ENCODE results near the gene CDC42EP4. TPM values are rescaled to one million over a fixed set of nuclear protein-coding genes. Genes with fewer than 3 reads are reported as not detected.

The CDC42EP4 gene
- total RNA-seq, 2 donors from 2014 or later, result 73.8 to 134 TPM

DNA sequence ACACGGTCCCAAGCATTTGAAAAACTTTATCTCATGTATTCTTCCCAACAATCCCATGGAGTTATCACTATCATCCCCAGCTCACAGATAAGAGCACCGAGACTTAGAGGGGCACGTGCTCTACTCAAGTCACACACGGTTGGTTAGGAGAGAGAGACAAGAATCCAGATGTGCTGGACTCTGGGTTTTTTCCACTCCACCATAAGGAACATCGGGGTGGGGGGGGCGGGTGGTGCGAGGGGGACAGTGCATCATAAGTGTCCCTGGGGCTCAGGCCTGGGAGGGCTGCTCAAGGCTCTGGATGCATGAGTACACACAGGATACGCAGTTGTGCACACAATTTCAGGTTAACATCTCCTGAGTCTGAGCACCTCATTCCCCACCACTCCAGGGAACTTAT lies 7.4 kb downstream of the CDC42EP4 start:
- no peaks in the 10 kb centered on the region for H3K36me3 ChIP-seq
- ATAC-seq (ENCODE audit: insufficient number of reproducible peaks, low FRiP score, low read depth) (no peak), DNase-seq (ENCODE audit: low spot score) (no peak)
- H3K4me1 ChIP-seq (ENCODE audit: control insufficient read depth in 1 of 2, low read depth in 2 of 2), result peaks cover 49 to 89% of the 10 kb centered on the region in 2 donors
- no peak for TF ChIP-seq CTCF (IDR thresholded peaks at IDR 0.05)
- H3K9me3 ChIP-seq, result no peaks in the 10 kb centered on the region
- no peaks in the 10 kb centered on the region for H3K27me3 ChIP-seq (replicated peaks; ENCODE audit: insufficient read depth)
- peak overlapping the region; percentile 67 for H3K4me3 ChIP-seq
- peak overlapping the region; percentile 98 to 99 for H3K27ac ChIP-seq

DNA sequence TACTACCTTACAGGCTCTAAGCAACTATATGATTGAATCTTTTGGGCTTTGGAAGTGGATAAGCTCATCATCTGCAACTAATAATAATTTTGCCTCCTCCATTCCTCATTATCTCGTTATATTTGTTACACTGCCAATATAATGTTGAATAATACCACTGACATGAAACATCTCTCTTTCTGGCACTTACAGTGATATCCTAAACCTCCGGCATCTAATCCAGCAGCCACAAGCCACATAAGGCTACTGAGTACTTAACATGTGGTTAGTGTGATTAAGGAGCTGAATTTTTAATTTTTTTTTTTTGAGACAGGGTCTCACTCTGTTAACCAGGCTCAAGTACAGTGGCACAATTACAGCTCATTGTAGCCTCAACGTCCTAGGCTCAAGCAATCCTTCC lies 9.6 kb downstream of the CDC42EP4 start:
- H3K27me3 ChIP-seq (replicated peaks; ENCODE audit: insufficient read depth), result no peaks in the 10 kb centered on the region
- H3K9me3 ChIP-seq, result no peaks in the 10 kb centered on the region
- DNase-seq (ENCODE audit: low spot score) (no peak), ATAC-seq (ENCODE audit: insufficient number of reproducible peaks, low FRiP score, low read depth) (no peak)
- no peaks in the 10 kb centered on the region for H3K36me3 ChIP-seq
- H3K27ac ChIP-seq, result no peak overlapping the region
- H3K4me1 ChIP-seq (ENCODE audit: control insufficient read depth in 1 of 2, low read depth in 2 of 2), result peaks cover 36 to 81% of the 10 kb centered on the region in 2 donors
- H3K4me3 ChIP-seq, result no peak overlapping the region
- no peak for TF ChIP-seq CTCF (IDR thresholded peaks at IDR 0.05)

DNA sequence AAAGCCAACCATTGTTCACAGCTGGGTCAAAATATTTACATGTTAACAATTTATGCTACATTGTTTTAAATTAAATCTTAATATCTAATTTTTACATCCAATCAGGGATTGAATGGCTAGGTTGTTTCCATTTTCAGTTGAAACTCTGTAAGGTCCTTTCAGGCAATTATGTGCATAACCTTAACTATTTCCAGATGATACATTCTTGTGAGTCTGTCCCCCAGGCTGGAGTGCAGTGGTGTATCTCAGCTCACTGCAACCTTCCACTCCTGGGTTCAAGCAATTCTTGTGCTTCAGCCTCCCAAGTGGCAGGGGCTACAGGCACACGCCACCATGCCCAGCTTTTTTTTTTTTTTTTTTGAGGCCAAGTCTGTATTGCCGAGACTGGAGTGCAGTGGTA lies 10.4 kb downstream of the CDC42EP4 start:
- no peak overlapping the region for H3K27ac ChIP-seq
- ATAC-seq (ENCODE audit: insufficient number of reproducible peaks, low FRiP score, low read depth) (no peak), DNase-seq (ENCODE audit: low spot score) (no peak)
- no peak for TF ChIP-seq CTCF (IDR thresholded peaks at IDR 0.05)
- peaks cover 28 to 73% of the 10 kb centered on the region in 2 donors for H3K4me1 ChIP-seq (ENCODE audit: control insufficient read depth in 1 of 2, low read depth in 2 of 2)
- no peaks in the 10 kb centered on the region for H3K27me3 ChIP-seq (replicated peaks; ENCODE audit: insufficient read depth)
- H3K4me3 ChIP-seq, result no peak overlapping the region
- H3K9me3 ChIP-seq, result no peaks in the 10 kb centered on the region
- no peaks in the 10 kb centered on the region for H3K36me3 ChIP-seq

DNA sequence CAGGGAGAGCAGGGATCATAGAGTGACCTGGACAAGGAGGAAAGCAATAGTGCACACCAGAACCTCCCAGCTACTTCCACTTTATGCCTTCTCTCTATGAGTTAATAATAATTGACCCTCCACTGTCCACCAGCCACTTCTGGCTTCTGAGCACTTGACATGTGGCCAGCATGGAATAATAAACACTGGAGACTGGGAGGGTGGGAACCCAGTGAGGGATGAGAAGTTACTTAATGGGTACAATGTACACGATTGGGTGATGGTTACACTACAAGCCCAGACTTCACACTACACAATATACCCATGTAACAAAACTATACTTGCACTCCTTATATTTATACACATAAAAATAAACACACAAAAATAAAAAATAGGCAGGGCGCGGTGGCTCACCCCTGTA lies 11.4 kb downstream of the CDC42EP4 start:
- H3K4me1 ChIP-seq (ENCODE audit: control insufficient read depth in 1 of 2, low read depth in 2 of 2), result peaks cover 21 to 66% of the 10 kb centered on the region in 2 donors
- ATAC-seq (ENCODE audit: insufficient number of reproducible peaks, low FRiP score, low read depth), result no peak

More for the DNA sequence above, 11.4 kb downstream of the CDC42EP4 start:
- TF ChIP-seq CTCF (IDR thresholded peaks at IDR 0.05), result no peak
- H3K27me3 ChIP-seq (replicated peaks; ENCODE audit: insufficient read depth), result no peaks in the 10 kb centered on the region
- no peak overlapping the region for H3K27ac ChIP-seq
- H3K9me3 ChIP-seq, result no peaks in the 10 kb centered on the region
- no peak overlapping the region for H3K4me3 ChIP-seq
- H3K36me3 ChIP-seq, result no peaks in the 10 kb centered on the region
- no peak for DNase-seq (ENCODE audit: low spot score)
